Embryonic facial prominence (tissue), 1 donor: ENCODE measurements around the gene PTPRN2.
"Not testable (repeated sequence)": the region's sequence is repeated elsewhere in the genome, so short reads cannot be mapped to it uniquely, and the experiment has no call there.

Source experiments
- DNase-seq: peaks from one replicate; pipeline ENCODE4 v3.0.0-alpha.2; 2016; ENCODE audit errors: extremely low spot score

Gene PTPRN2

DNA sequence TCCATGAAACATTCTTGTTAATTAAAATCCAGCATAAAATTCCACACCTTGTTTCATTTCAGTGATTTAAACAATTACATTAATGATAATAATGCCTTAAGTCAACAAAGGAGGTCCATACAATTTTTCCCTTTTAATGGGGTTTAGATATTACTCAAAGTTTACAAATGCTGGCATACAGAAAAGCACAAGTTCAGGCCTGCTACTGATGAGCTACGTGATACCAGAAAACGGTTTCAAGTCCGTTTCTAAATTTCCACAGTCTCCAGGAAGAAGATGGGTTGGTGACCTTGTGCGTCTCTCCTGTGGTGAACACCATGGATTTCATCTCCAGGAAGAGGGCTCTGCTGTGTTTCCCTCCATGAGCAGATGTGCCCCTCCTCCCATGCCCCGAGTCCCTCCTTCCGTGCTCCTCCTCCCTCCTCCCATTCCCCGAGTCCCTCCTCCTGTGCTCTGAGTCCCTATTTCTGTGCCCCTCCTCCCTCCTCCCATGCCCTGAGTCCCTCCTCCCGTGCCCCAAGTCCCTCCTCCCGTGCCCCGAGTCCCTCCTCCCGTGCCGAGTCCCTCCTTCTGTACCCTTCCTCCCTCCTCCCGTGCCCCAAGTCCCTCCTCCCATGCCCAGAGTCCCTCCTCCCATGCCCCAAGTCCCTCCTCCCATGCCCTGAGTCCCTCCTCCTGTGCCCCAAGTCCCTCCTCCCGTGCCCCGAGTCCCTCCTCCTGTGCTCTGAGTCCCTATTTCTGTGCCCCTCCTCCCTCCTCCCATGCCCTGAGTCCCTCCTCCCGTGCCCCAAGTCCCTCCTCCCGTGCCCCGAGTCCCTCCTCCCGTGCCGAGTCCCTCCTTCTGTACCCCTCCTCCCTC lies 201.9 kb downstream of the PTPRN2 start:
- DNase-seq, result not testable (repeated sequence)

DNA sequence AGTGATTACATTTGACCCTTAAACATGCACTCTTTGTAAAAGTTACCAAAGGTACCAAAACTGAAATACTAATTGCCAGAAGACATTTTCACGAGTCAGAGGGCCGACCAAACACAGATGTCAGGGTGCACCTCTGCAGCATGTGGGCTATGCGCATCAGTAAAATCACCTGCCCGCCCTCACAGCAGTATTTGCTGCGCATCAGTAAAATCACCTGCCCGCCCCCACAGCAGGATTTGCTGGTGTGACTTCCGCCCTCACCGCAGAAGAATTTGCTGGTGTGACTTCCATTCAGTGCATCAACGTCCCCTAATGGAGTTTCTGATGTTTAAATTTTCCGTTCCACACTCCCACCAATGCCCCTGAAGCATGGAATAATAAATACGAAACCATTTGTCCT lies 202.9 kb downstream of the PTPRN2 start:
- no peak for DNase-seq

DNA sequence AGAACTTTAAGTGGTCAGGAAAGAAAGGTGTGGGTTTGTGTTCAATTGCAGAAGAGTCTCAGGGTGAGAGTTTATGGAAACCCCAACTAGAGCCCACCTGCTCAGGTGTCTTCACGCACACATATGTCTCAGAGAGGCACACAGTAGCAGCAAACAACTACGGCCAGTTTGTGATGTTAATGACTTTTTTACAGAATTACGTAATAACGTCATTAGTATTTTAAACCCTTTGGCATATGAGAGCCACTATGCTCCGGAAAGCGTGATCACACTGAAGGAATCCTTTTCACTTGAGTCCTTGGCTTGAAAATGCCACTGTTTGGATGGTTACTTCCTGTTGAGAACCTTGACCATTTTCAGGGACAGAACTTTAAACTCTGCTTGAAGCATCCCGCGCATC lies 204.0 kb downstream of the PTPRN2 start:
- DNase-seq, result no peak

DNA sequence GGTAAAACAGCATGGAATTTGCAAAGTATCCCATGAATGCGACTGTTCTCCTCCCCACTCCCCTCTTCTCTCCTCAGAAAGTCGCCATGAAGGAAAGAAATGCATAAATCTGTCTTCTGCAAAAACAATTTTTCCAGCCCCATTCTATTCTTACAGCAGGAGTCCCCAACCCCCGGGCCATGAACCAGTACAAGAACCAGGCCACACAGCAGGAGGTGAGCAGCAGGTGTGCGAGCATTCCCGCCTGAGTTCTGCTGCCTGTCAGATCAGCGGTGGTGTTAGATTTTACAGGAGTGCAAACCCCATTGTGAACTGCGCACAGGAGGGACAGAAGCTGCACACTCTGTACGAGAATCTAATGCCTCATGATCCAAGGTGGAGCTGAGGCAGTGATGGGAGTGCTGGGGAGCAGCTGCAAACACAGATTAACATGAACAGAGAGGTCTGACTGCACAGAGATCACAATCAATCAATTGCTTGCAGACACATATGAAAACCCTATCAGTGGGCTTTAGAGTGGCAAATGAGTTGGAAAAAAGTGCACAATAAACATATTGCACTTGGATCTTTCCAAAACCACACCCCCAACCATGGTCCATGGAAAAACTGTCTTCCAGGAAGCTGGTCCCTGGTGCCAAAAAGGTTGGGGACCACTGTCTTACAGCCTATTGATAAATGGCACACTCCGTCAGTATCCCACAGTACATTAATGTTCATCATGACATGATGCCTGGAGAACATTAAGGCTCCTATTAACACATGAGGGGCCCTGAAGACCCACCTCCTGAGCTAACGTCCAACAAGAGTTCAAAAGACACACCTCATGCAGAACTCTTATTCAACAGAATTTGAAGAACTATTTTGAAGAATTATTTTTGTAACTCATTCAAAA lies 205.0 kb downstream of the PTPRN2 start:
- no peak for DNase-seq

DNA sequence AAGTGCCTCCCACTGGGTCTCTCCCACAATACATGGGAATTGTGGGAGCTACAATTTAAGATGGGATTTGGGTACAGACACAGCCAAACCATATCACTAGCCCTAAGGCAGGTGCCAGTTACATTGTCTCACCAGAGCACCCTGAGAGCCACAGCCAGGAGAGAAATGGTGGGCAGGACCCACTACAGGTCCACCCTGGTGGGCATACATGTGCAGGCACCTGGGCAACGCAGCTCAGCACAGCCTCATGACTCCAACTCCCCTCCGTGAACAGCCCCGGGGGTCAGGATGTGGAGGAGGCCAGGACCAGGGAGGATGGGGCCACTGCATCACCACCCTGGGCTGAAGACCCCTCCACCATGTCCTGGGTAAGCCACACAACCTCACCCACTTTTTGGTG lies 205.7 kb downstream of the PTPRN2 start:
- DNase-seq, result no peak

DNA sequence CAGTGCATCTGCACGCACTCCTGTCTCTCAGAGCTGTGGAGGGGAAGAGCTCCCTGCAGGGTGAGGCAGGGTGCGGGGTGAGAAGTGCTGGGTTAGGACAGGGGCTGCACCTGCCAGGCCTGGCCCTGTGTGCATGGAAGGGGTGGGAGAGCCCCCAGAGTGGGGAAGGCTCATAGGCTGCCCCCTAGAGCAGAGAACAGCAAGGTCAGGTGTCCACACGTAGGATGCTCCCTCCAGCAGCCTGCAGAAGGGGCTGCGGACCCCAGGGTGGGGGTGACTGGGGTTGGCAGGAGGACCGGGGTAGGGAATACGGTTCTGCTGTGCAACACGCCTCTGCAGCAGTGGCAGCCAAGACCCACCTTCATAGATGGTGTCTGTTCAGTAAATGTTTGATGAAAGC lies 208.6 kb downstream of the PTPRN2 start:
- no peak for DNase-seq

DNA sequence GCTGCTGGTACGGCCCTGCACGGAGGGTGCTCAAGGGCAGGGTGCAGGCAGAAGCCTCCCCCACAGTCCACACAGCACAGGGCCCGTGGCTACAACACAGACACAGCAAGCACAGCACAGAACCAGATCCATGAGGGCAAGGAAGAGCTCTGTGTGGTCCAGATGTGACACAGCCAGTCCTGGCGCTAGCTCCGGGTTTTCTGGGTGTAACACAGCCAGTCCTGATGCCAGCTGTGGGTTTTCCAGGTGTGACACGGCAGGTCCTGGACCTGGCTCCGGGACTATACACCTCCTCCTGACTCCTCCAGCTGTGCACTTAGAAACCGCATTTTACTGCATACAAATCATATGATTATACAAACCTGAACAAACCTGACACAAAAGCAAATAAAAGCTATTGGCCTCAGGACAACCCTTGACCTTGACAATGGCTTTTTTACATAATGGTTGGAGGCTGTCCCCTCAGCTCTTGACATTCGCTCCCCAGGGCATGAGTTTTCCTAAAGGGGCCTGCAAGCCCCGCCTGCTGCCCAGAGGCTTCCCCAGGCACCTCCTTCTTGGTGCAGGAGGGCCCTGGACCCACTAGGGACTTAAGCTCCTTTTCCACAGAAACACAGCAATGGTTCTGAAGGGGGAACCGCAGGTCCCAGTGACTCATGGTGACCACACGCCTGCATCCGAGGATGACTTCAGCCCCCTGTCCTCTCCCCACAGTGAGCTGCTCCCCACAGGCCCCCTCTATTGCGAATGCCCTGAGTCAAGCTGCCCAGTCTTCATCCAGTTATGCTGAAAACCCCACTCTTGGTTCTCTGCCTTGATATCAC lies 209.6 kb downstream of the PTPRN2 start:
- DNase-seq, result no peak

DNA sequence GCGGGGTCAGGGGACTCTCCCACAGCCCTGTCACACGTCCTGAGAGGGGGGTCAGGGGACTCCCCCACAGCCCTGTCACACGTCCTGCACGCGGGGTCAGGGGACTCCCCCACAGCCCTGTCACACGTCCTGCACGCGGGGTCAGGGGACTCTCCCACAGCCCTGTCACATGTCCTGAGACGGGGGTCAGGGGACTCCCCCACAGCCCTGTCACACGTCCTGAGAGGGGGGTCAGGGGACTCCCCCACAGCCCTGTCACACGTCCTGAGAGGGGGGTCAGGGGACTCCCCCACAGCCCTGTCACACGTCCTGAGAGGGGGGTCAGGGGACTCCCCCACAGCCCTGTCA lies 210.8 kb downstream of the PTPRN2 start:
- DNase-seq, result not testable (repeated sequence)

DNA sequence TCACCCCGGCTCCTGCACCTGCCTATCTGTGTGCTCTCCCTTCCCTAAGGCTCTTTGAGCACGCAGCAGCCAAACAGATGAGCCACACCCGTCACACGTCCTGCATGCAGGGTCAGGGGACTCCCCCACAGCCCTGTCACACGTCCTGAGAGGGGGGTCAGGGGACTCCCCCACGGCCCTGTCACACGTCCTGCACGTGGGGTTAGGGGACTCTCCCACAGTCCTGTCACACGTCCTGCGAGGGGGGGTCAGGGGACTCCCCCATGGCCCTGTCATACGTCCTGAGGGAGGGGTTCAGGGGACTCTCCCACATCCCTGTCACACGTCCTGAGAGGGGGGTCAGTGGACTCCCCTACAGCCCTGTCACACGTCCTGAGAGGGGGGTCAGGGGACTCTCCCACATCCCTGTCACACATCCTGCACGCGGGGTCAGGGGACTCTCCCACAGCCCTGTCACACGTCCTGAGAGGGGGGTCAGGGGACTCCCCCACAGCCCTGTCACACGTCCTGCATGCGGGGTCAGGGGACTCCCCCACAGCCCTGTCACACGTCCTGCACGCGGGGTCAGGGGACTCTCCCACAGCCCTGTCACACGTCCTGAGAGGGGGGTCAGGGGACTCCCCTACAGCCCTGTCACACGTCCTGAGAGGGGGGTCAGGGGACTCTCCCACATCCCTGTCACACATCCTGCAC lies 211.3 kb downstream of the PTPRN2 start:
- DNase-seq, result not testable (repeated sequence)

DNA sequence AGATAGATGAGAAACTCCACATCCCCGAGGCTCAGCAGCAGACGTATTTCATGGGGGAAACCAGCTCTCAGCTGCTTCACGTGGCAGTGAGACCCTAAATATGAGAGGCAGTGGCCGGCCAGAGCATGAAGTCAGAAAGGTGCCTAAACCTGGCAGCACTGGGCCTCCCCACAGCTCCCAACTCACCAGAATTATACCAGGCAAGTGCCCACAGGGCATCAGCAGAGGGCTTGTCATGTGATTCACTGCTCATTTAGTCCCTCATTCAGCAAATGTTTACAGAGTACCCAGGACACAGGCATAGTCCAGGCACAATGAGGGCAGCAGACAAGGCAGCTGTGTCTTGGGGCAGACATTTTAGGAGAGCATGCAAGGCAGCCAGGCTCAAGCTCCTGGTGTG lies 212.6 kb downstream of the PTPRN2 start:
- DNase-seq, result no peak

DNA sequence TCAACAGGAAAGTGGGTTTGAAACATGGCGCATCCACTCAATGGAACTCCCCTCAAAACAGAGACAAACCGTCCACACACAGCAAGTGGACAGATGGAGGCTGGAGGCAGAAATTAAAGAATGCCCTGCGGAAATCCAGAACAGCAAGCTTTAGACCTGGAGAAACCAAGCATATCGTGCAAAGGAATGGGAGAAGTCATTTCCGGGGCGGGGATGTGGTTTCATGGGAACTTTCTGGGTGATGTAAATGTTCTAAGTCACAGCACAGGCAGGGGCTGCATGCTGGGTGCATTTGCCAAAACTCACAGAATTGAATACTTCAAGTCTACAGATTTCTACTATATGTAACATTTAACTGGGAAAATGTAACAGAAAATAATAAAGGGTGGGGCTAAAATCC lies 213.0 kb downstream of the PTPRN2 start:
- no peak for DNase-seq

DNA sequence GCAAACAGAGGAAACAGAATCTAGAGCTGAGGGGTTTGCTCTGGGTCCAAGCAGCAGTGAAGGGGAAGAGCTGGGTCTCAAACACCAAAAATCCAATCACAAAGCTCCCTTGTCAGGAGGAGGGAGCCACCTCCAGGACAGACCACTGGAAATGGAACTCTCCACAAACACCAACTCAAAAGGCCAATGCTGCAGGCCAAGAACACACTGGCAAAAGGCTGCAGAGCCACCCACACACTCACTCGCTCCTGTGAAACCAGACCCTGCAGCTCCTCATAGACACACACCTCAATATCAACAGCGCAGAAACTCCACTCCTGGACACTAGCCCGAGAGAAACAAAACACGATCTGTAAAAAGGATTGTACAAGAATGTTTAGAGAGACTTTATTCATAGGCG lies 213.5 kb downstream of the PTPRN2 start:
- no peak for DNase-seq

DNA sequence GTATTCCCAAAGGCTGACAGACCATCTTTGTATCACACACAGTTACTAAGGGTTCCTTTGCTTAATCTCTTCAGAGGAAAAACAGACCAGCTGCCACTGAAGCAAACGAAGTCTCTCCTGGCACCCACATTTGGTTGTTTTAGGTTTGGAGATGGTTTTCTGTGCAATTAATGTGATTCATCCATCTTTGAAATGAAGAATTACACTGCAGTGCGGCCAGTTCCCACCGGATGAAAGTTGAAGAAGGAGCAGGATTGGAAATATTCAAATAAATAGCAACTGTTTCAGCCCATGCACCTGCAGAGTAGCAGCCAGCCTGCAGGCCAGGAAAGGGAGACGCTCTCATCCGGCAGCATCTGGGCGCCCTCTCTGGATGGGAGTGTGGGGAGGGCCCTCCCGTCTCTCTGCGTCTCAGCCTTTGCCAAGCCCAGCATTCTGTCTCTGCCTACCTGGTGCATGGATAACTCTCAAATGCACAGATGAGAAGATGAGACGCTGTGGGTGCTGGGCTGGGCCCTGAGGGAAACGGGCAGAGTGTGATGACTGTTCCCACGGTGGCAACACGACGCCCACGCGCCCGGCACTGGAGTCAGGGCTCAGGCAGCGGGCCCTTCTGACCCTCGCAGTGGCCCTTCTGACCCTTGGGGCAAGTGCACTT lies 214.0 kb downstream of the PTPRN2 start:
- no peak for DNase-seq

DNA sequence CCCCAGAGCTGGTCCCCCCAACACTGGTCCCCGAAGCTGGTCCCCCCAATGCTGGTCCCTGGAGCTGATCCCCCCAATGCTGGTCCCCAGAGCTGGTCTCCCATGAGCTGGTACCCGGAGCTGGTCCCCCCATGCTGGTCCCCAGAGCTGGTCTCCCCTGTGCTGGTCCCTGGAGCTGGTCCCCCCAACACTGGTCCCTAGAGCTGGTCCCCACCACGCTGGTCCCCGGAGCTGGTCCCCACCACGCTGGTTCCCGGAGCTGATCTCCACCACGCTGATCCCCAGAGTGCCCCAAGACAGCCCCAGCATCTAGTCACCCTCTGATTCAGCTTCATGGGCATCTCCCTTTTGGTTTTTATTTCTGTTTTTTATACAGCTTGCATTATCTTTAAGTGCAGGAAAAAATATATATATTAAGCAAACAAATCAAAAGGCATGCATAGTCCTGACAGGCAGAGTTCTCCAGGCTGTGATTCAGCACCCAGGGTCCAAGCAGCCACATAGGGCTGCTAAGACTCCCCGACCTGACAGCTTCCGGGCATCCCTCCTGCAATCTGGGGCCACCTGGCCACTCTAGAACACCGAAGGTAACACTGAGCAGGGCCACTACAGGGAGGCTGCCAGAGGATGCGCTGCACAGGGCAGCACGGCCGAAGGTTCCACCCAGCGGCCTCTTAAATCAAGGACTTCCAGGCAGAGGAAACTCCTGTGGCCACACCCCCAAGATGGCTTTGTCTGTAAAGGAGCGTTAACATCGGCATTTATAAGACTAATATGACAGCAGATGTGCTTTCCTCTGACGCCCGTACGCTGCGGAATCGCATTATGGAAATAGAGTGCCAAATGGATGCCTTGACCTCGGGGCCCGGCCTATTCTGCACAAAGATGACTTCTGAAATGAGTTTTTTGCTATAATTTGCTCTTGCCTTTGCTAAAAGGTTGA lies 215.0 kb downstream of the PTPRN2 start:
- no peak for DNase-seq

DNA sequence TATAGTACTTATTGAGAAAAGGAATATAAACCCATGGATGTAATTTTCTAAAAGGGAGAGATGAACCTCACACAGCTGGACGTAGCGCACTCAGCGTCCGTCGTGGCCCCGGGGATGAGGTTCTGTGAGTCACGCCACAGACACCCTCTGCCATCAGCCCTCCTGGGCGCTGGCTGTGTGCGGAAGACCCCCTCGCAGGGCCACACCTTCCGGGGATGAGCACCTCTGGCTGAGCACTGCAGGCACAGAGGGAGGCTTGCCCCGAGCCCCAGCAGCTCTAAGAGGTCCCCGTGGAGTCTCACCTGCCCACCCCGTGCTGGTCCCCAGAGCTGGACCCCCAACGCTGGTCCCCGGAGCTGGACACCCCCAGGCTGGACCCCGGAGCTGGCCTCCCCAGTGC lies 215.8 kb downstream of the PTPRN2 start:
- DNase-seq, result no peak

DNA sequence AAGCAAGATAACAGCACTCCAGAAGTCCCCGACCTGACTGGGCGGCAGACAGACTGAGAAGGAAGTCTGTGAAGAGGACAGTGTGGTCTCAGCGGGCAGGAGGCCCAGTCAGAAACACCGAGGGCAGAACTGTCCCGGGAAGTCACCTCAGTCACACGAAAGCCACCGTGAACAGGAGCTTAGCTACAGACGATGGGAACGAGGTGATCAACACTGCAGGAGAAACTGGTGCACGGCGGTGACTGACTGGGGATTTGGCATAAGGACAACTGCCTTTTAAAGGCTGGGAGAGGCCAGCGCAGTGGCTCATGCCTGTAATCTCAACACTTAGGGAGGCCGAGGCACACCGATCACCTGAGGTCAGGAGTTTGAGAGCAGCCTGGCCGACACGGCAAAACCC lies 217.8 kb downstream of the PTPRN2 start:
- DNase-seq, result no peak

DNA sequence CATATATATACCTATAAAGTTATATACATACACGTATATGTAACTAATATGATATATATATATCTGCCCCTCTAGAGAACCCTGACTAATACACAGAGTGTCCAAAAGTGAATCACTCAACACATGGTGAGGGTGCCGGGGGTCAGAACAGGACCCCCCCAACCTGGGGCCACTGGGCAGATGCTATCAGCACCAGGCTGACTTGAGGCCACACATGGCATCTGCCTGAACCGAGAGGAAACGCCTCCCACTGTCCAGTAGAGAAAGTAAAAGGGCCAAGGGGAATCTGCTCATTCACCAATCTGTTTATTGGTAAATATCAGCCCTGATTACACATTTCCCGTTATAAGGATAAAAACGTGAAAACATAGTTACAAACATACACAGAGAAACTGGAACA lies 218.3 kb downstream of the PTPRN2 start:
- no peak for DNase-seq

DNA sequence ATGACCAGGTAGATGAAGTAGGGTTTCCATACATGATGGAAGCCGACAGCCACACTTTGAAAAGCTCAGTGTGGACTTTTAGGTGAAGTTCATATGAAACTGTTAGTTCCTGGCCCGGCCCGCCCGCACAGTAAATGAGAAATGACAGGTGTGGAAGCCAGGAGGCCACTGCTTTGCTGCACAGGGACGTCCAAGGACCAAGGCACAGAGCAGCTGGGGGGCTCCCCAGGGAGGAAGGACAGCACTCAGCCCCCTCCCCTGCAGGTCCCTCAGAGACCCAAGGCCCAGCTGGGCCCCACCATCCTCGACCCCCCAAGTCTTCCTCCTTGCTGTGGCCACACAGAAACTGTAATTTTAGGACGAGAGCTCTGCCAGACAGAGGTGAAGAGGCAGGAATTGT lies 219.2 kb downstream of the PTPRN2 start:
- no peak for DNase-seq

DNA sequence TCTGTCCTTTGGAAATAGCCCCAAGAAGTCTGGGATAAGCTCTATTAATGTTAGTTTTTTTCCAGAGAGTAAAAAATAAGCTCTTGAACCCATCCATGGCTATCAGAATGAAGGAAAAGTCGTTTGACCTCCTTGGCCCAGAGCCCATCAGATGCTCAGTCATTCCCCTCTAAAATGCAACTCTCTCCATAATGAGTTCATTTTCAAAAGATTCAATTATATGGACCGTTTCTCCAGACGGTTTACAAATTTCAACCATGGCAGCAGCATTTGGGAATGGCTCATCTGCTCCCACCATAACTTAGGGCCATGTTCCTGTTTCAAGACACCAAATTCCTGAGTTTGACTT lies 220.0 kb downstream of the PTPRN2 start:
- DNase-seq, result no peak
